ENCODE measurements around the gene DPYSL5.

Gene DPYSL5

GRCh38 chr2:26970928-26971627 is 123.1 kb downstream of the DPYSL5 start:
- FAIRE-seq = no peak

GRCh38 chr2:26971911-26972786 is 124.2 kb downstream of the DPYSL5 start:
- FAIRE-seq = no peak

GRCh38 chr2:26974352-26974751 is 126.4 kb downstream of the DPYSL5 start:
- no peak for FAIRE-seq

GRCh38 chr2:26975102-26975501 is 127.2 kb downstream of the DPYSL5 start:
- FAIRE-seq = no peak

GRCh38 chr2:26975656-26976055 is 127.7 kb downstream of the DPYSL5 start:
- no peak for FAIRE-seq

- no peak for FAIRE-seq
These were observed 128.3 kb downstream of the DPYSL5 start for GRCh38 chr2:26976237-26976636.

- no peak for FAIRE-seq
These were observed 129.1 kb downstream of the DPYSL5 start for GRCh38 chr2:26977012-26977411.

- FAIRE-seq = no peak
These were observed 130.2 kb downstream of the DPYSL5 start for GRCh38 chr2:26978061-26978596.

- FAIRE-seq = no peak
These were observed 131.8 kb downstream of the DPYSL5 start for GRCh38 chr2:26979741-26980140.

- no peak for FAIRE-seq
These were observed 133.0 kb downstream of the DPYSL5 start for GRCh38 chr2:26980971-26981370.

GRCh38 chr2:26982102-26982742 is 134.3 kb downstream of the DPYSL5 start:
- no peak for FAIRE-seq

- no peak for FAIRE-seq
These were observed 135.8 kb downstream of the DPYSL5 start for GRCh38 chr2:26983746-26984145.

- no peak for FAIRE-seq
These were observed 137.9 kb downstream of the DPYSL5 start for GRCh38 chr2:26985807-26986206.

GRCh38 chr2:26986576-26986975 is 138.6 kb downstream of the DPYSL5 start:
- FAIRE-seq = no peak

GRCh38 chr2:26988058-26988860 is 140.3 kb downstream of the DPYSL5 start:
- FAIRE-seq = no peak

- no peak for FAIRE-seq
These were observed 141.2 kb downstream of the DPYSL5 start for GRCh38 chr2:26989156-26989555.

GRCh38 chr2:26991717-26992116 is 143.8 kb downstream of the DPYSL5 start:
- FAIRE-seq = no peak

- no peak for FAIRE-seq
These were observed 145.8 kb downstream of the DPYSL5 start for GRCh38 chr2:26993768-26994167.

GRCh38 chr2:26994983-26995382 is 147.1 kb downstream of the DPYSL5 start:
- no peak for FAIRE-seq

GRCh38 chr2:26997394-26997793 is 149.5 kb downstream of the DPYSL5 start:
- FAIRE-seq = no peak

GRCh38 chr2:26998323-26998722 is 150.4 kb downstream of the DPYSL5 start:
- FAIRE-seq = no peak

Measured in A204.1 (cell line).